Measurements from ENCODE around the gene C1orf141. TPM values are rescaled to one million over a fixed set of nuclear protein-coding genes. Genes with fewer than 3 reads are reported as not detected.
"Not testable (repeated sequence)": the region's sequence is repeated elsewhere in the genome, so short reads cannot be mapped to it uniquely, and the experiment has no call there.

Gene C1orf141
- total RNA-seq, 2 experiments from 2014 or later, result not detected

DNA sequence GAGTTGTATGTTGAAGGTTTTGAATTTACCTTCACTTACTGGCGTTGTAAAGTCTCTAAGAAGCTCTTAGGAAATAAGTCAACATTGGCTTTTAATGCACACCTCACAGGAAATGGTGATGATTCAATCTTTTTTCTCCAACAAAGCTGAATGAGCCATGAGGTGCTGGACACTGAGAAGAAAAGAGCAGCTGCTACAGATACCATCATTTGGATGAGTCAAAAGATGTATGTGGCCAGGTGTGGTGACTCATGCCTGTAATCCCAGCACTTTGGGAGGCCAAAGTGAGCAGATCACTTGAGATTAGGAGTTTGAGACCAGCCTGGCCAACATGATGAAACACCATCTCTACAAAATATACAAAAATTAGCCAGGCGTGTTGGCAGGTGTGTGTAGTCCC is 28.2 kb upstream of the C1orf141 start:
- Mint-ChIP-seq H3K27me3 (peaks cover 1% of the 10 kb centered on the region), H3K4me3 (peak overlapping the region; percentile 1), H3K4me1 (peaks cover 44% of the 10 kb centered on the region), H3K36me3 (ENCODE audit: low read depth) (peaks cover 4% of the 10 kb centered on the region), H3K9me3 (peaks cover 5% of the 10 kb centered on the region), H3K27ac (peak overlapping the region; percentile 81)
- DNase-seq, result peak; percentile 71
- CTCF ChIA-PET, result interaction anchor here (0.9 to 3.7 kb wide), 8 partner anchors 8 to 170 kb away, joined by 3 to 18 read pairs (median 5); no protein-coding TSS in a partner anchor
- POLR2A ChIA-PET, result interaction anchor here (0.6 to 2.2 kb wide), 9 partner anchors 8 to 232 kb away, joined by 3 to 14 read pairs (median 3); no protein-coding TSS in a partner anchor

DNA sequence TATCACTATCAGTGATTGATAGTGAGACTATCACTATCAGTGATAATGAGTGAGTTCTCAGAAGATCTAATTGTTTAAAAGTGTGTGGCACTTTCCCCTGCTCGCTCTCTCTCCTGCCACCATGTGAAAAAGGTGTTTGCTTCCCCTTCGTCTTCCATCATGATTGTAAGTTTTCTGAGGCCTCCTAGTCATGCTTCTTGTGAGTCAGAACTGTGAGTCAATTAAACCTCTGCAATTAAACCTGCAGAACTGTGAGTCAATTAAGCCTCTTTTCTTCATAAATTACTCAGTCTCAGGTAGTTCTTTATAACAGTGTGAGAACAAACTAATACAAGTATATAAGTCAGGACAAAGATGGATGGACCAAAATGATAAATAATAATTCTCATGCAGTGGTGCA is 24.5 kb upstream of the C1orf141 start:
- no peak overlapping the region for H3K4me3 Mint-ChIP-seq
- H3K4me1 Mint-ChIP-seq, result peaks cover 23% of the 10 kb centered on the region
- no peak for DNase-seq
- ChIA-PET POLR2A (interaction anchor here (2.3 kb wide), 1 partner anchor 12 kb away, joined by 7 read pairs; no protein-coding TSS in a partner anchor), CTCF (no interaction called here)
- H3K36me3 Mint-ChIP-seq (ENCODE audit: low read depth), result peaks cover 12% of the 10 kb centered on the region
- peaks cover 17% of the 10 kb centered on the region for H3K27me3 Mint-ChIP-seq
- no peak overlapping the region for H3K27ac Mint-ChIP-seq
- no peaks in the 10 kb centered on the region for H3K9me3 Mint-ChIP-seq

DNA sequence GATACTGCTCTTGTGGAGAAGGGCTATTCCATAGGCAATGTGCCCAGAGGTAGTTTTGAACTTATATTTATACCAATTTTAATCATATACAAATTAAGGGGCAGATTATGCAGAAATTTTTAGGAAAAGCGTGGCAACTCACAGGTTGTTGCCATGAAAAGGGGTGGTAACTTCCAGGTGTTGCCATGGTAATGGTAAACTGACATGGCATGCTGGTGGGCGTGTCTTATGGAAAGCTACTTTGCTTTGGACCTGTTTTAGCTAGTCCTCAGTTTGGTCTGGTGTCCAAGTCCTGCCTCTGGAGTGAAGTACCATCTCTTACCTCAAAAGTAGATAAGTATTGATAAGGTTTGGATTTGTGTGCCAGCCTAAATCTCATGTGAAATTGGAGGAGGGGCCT is 23.6 kb upstream of the C1orf141 start:
- Mint-ChIP-seq H3K36me3 (ENCODE audit: low read depth) (peaks cover 15% of the 10 kb centered on the region), H3K9me3 (no peaks in the 10 kb centered on the region), H3K4me3 (no peak overlapping the region), H3K27ac (no peak overlapping the region), H3K4me1 (peaks cover 16% of the 10 kb centered on the region), H3K27me3 (peaks cover 21% of the 10 kb centered on the region)
- DNase-seq, result no peak
- ChIA-PET CTCF (interaction anchor here (1.4 kb wide), 1 partner anchor 54 kb away, joined by 4 read pairs; no protein-coding TSS in a partner anchor), POLR2A (no interaction called here)

DNA sequence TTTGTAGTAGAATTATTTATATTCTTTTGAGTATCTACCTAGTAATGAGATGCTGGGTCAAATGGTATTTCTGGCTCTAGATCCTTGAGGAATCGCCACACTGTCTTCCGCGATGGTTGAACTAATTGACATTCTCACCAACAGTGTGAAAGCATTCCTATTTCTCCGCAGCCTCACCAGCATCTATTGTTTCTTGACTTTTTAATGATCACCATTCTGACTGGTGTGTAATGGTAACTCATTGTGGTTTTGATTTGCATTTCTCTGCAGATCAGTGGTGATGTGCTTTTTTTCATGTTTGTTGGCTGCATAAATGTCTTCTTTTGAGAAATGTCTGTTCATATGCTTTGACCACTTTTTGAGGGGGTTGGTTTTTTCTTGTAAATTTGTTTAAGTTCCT is 16.2 kb upstream of the C1orf141 start:
- H3K4me3 Mint-ChIP-seq, result no peak overlapping the region
- H3K36me3 Mint-ChIP-seq (ENCODE audit: low read depth), result peaks cover 12% of the 10 kb centered on the region
- no peaks in the 10 kb centered on the region for H3K9me3 Mint-ChIP-seq
- ChIA-PET CTCF (interaction anchor here (3.6 kb wide), 1 partner anchor 11 kb away, joined by 16 read pairs; no protein-coding TSS in a partner anchor), POLR2A (no interaction called here)
- H3K4me1 Mint-ChIP-seq, result peaks cover 24% of the 10 kb centered on the region
- no peak for DNase-seq
- H3K27ac Mint-ChIP-seq, result no peak overlapping the region
- H3K27me3 Mint-ChIP-seq, result peaks cover 32% of the 10 kb centered on the region

DNA sequence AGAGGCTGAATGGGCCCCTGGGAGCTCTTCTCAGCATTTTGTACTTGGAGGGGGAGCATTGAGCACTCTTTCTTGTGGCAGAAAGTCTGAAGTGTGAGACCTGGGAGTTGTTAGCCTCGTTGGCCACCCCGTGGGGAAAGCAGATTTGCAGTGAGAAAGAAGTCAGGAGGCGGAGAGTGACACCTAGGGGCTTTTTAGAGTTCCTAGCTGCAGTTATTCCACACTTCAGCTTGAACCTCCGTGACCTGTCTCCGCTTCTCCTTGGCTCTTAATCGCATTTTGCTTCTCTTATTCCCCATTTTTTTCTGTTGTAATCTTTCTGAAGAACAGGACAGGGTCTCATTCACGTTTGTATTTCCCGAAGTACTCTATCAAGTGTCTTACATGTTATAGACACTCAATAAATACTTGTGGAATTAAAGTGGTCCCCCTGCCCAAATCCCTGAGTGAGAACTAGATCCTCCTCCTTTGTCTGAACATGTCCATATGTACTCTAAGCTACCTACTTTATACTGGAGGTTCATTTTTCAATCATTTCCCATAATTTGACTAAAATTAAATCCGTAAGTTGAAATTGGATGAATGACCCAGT is 14.5 kb upstream of the C1orf141 start:
- H3K27ac Mint-ChIP-seq, result no peak overlapping the region
- CTCF ChIA-PET, result interaction anchor here (0.6 to 7.6 kb wide), 21 partner anchors 13 to 385 kb away, joined by 3 to 164 read pairs (median 4); partner anchors contain the start of gene SLC35D1
- peaks cover 29% of the 10 kb centered on the region for H3K4me1 Mint-ChIP-seq
- peaks cover 3% of the 10 kb centered on the region for H3K36me3 Mint-ChIP-seq (ENCODE audit: low read depth)
- no peaks in the 10 kb centered on the region for H3K9me3 Mint-ChIP-seq
- DNase-seq, result peak; percentile 65
- POLR2A ChIA-PET, result interaction anchor here (1.2 to 2.5 kb wide), 6 partner anchors 13 to 153 kb away, joined by 3 to 15 read pairs (median 5); partner anchors contain the start of genes IL23R and SLC35D1
- peaks cover 22% of the 10 kb centered on the region for H3K27me3 Mint-ChIP-seq
- no peak overlapping the region for H3K4me3 Mint-ChIP-seq

DNA sequence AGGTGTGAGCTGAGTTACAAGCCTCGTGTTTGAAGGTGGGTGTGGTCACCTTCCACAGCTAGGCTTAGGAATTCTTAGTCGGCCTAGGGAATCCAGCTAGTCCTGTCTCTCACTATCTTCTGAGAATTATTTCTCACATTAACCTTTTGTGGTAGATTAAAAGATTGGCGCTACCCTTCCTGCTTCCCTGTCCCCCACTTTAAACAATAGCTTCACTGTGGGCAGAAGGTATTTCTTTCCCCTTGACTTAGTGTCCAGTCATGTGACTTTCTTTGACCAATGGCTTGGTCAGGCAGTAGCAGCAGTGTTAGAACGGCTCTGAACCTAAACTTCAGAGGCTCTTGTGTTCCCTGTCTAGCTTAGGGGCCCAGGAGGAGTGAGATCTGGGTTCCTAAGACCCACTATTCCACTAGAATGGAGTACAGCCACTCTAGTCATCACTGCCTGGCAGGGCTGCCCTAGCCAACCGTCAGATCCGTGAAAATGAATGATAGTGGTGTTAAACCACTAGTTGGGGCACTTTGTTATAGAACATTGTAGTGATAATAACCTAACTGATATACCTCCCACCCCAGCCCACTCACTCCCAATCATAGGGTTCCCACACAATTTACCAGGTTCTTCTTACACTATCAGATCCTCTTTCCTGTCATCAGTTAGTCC is 13.9 kb upstream of the C1orf141 start:
- Mint-ChIP-seq H3K4me1 (peaks cover 33% of the 10 kb centered on the region), H3K9me3 (no peaks in the 10 kb centered on the region), H3K27me3 (peaks cover 19% of the 10 kb centered on the region), H3K27ac (no peak overlapping the region), H3K36me3 (ENCODE audit: low read depth) (no peaks in the 10 kb centered on the region), H3K4me3 (no peak overlapping the region)
- ChIA-PET POLR2A (interaction anchor here (1.2 to 2.5 kb wide), 5 partner anchors 13 to 152 kb away, joined by 3 to 15 read pairs (median 5); partner anchors contain the start of gene IL23R), CTCF (interaction anchor here (0.6 to 7.6 kb wide), 18 partner anchors 13 to 384 kb away, joined by 3 to 164 read pairs (median 4); partner anchors contain the start of gene SLC35D1)
- DNase-seq, result no peak

DNA sequence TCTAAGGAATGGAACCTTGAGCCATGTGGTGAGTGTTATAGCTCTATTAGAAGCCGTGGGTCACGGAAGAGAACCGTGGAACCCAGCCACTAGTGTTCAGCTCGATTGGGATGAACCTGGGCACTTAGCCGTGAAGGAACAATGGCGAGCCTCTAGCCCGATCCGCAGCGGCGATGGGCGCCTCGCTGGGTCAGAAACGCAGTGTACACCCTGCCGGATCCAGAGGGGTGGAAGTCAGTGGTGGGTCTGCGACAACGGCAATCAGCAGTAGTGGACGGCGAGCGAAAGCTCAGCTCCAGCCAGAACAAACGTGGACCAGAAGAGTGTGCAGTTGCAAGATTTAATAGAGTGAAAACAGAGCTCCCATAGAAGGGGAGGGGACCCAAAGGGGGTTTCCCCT is 13.2 kb upstream of the C1orf141 start:
- H3K4me3 Mint-ChIP-seq; H3K27ac Mint-ChIP-seq; DNase-seq; H3K9me3 Mint-ChIP-seq; H3K36me3 Mint-ChIP-seq (ENCODE audit: low read depth): not testable (repeated sequence)
- CTCF ChIA-PET, result interaction anchor here (0.9 to 7.6 kb wide), 11 partner anchors 12 to 384 kb away, joined by 3 to 164 read pairs (median 6); partner anchors contain the start of gene SLC35D1
- peaks cover 13% of the 10 kb centered on the region for H3K27me3 Mint-ChIP-seq
- POLR2A ChIA-PET, result interaction anchor here (2.0 to 2.5 kb wide), 4 partner anchors 15 to 152 kb away, joined by 5 to 15 read pairs (median 8); partner anchors contain the start of gene IL23R
- H3K4me1 Mint-ChIP-seq, result peaks cover 40% of the 10 kb centered on the region

DNA sequence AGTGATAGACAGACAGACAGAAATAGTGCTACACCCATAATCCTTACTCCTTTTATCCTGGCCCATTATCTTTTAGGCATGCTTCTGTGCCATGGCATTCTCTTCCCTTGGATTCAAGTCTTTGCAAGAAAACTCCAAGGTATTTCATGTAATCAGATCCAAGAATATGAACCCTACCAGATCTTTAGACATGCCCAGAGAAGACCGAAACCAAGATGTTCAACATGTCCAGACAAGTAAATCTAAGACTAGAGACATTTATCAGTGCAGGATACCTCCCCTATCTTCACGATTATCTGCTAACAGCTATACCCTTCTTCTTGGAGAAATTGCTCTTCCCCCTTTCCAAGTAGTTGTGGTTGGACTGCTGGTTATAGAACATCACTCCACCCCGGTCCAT is 11.8 kb upstream of the C1orf141 start:
- no peaks in the 10 kb centered on the region for H3K9me3 Mint-ChIP-seq

DNA sequence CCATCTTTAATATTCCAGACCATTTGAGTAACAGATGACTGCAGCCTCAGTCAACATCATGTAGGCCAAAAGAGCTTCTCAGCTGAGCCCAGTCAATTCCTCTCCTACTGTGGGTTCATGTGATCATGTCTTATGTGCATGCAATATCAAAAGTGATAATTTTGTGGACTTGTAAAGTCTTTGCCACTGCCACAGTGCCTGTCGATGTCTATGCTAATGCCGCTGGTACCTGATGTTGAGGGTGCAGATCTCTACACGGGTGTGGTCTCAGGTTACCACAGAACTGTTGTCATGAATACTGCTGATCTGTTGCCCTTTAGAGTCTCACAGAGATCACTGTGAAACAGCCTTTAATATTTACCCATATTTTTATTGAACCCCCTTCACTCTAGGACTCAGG is 11.3 kb upstream of the C1orf141 start:
- Mint-ChIP-seq H3K4me1 (peaks cover 41% of the 10 kb centered on the region), H3K4me3 (no peak overlapping the region)

More for the DNA sequence above, 11.8 kb upstream of the C1orf141 start:
- CTCF ChIA-PET, result interaction anchor here (7.6 kb wide), 1 partner anchor 66 kb away, joined by 164 read pairs; no protein-coding TSS in a partner anchor
- Mint-ChIP-seq H3K4me3 (no peak overlapping the region), H3K36me3 (ENCODE audit: low read depth) (no peaks in the 10 kb centered on the region), H3K27ac (no peak overlapping the region), H3K4me1 (peaks cover 44% of the 10 kb centered on the region), H3K27me3 (peaks cover 6% of the 10 kb centered on the region)
- POLR2A ChIA-PET, result interaction anchor here (1.3 kb wide), 1 partner anchor 24 kb away, joined by 5 read pairs; no protein-coding TSS in a partner anchor
- DNase-seq, result no peak

DNA sequence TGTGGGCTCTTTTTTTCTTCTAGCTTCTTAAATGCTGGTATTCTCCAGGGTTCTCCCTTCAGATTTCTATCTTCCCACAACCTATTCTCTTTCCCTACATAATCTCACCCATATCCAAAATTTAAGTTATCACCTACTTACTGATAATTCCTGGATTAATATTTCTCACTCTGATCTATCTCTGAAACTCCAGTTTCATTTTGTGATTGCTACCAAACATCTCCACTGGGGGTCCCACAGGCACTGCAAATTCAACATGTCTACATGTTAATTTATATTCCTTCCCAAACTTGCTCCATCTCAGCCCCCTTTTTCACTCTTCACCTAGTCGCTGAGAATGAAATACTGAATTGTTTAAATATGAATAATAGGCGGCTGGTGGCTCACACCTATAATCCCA is 9.9 kb upstream of the C1orf141 start:
- Mint-ChIP-seq H3K9me3 (no peaks in the 10 kb centered on the region), H3K4me3 (no peak overlapping the region), H3K27me3 (no peaks in the 10 kb centered on the region), H3K36me3 (ENCODE audit: low read depth) (no peaks in the 10 kb centered on the region), H3K4me1 (peaks cover 38% of the 10 kb centered on the region), H3K27ac (no peak overlapping the region)
- DNase-seq, result peak; percentile 36
- ChIA-PET CTCF (interaction anchor here (0.7 to 7.6 kb wide), 9 partner anchors 8 to 379 kb away, joined by 3 to 164 read pairs (median 3); no protein-coding TSS in a partner anchor), POLR2A (interaction anchor here (0.8 to 1.1 kb wide), 3 partner anchors 67 to 380 kb away, joined by 3 to 5 read pairs (median 3); no protein-coding TSS in a partner anchor)

More for the DNA sequence above, 11.3 kb upstream of the C1orf141 start:
- no peaks in the 10 kb centered on the region for H3K36me3 Mint-ChIP-seq (ENCODE audit: low read depth)
- POLR2A ChIA-PET, result interaction anchor here (0.7 to 1.3 kb wide), 2 partner anchors 24 to 65 kb away, joined by 3 to 5 read pairs; no protein-coding TSS in a partner anchor
- no peaks in the 10 kb centered on the region for H3K9me3 Mint-ChIP-seq
- H3K27ac Mint-ChIP-seq, result no peak overlapping the region
- CTCF ChIA-PET, result interaction anchor here (7.6 kb wide), 1 partner anchor 66 kb away, joined by 164 read pairs; no protein-coding TSS in a partner anchor
- H3K27me3 Mint-ChIP-seq, result peaks cover 5% of the 10 kb centered on the region
- no peak for DNase-seq

DNA sequence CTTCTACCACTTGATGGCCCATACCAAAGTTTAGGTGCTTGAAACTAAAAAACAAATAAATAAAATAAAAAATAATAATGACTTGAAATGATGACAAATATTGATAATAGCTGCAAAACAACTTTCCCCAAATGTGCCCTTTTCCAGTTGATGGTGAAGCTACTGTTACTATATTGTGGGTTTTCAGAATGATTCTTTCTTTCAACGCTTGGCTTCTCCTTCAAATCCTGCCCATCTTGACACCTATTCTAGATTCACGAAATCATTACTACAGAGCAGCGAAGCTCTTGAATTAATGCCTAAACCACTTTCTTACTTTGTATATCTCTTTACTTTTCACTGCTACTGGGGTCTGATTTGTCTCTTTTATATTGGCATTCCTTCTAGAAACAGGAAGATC is 9.2 kb upstream of the C1orf141 start:
- H3K27me3 Mint-ChIP-seq, result no peaks in the 10 kb centered on the region
- no peak overlapping the region for H3K4me3 Mint-ChIP-seq
- H3K4me1 Mint-ChIP-seq, result peaks cover 33% of the 10 kb centered on the region
- POLR2A ChIA-PET, result interaction anchor here (0.9 to 1.0 kb wide), 2 partner anchors 19 to 68 kb away, joined by 5 to 7 read pairs; no protein-coding TSS in a partner anchor
- CTCF ChIA-PET, result interaction anchor here (0.7 to 7.6 kb wide), 8 partner anchors 8 to 356 kb away, joined by 3 to 164 read pairs (median 3); no protein-coding TSS in a partner anchor
- no peak for DNase-seq
- no peaks in the 10 kb centered on the region for H3K36me3 Mint-ChIP-seq (ENCODE audit: low read depth)
- H3K9me3 Mint-ChIP-seq, result no peaks in the 10 kb centered on the region
- no peak overlapping the region for H3K27ac Mint-ChIP-seq

DNA sequence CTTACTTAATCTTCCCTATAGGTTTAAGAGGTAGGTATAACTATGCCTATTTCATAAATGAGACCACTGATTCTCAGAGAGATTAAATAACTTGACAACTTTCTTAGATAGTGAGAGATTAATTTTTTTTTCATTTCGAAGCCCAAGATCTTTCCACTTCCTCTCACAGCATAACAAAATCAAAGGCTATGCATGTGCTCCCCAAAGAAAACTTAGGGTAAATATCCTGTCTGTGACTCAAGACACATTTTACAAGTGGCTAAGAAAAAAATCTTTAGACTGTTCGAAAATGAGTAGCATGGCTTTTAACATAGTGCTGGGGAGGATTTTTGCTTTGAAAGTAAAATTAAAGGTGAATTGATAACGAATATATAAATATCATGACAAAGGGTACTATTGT is 8.2 kb upstream of the C1orf141 start:
- Mint-ChIP-seq H3K4me1 (peaks cover 29% of the 10 kb centered on the region), H3K27me3 (peaks cover 6% of the 10 kb centered on the region), H3K27ac (no peak overlapping the region), H3K9me3 (no peaks in the 10 kb centered on the region), H3K4me3 (no peak overlapping the region), H3K36me3 (ENCODE audit: low read depth) (no peaks in the 10 kb centered on the region)
- ChIA-PET CTCF (interaction anchor here (2.2 to 7.6 kb wide), 3 partner anchors 69 to 147 kb away, joined by 7 to 164 read pairs (median 20); no protein-coding TSS in a partner anchor), POLR2A (no interaction called here)
- DNase-seq, result no peak

All from activated CD4-positive, alpha-beta memory T cell treated with anti-CD3 and anti-CD28 coated beads, Interleukin-2, amount 10 ng/mL, durations not matched to agents 7 days and 5 days (primary cell).